ENCODE measurements around the gene MEI4. TPM values are rescaled to one million over a fixed set of nuclear protein-coding genes. Genes with fewer than 3 reads are reported as not detected.

MEI4 gene
- total RNA-seq, 2 donors from 2014 or later: 3.0 TPM; not detected in 1

GRCh38 chr6:77669913-77670312, 17.1 kb downstream of the MEI4 start:
- Histone ChIP-seq H3K4me1 (replicated peaks) (no peaks in the 10 kb centered on the region), H3K27me3 (replicated peaks; ENCODE audit: insufficient read depth) (no peaks in the 10 kb centered on the region), H3K27ac (no peak overlapping the region), H3K9me3 (no peaks in the 10 kb centered on the region), H3K4me3 (no peak overlapping the region), H3K36me3 (no peaks in the 10 kb centered on the region)
- TF ChIP-seq, protein P1, sequence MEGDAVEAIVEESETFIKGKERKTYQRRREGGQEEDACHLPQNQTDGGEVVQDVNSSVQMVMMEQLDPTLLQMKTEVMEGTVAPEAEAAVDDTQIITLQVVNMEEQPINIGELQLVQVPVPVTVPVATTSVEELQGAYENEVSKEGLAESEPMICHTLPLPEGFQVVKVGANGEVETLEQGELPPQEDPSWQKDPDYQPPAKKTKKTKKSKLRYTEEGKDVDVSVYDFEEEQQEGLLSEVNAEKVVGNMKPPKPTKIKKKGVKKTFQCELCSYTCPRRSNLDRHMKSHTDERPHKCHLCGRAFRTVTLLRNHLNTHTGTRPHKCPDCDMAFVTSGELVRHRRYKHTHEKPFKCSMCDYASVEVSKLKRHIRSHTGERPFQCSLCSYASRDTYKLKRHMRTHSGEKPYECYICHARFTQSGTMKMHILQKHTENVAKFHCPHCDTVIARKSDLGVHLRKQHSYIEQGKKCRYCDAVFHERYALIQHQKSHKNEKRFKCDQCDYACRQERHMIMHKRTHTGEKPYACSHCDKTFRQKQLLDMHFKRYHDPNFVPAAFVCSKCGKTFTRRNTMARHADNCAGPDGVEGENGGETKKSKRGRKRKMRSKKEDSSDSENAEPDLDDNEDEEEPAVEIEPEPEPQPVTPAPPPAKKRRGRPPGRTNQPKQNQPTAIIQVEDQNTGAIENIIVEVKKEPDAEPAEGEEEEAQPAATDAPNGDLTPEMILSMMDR (IDR thresholded peaks at IDR 0.05): no peak
- TF ChIP-seq POLR2AphosphoS5 (IDR thresholded peaks at IDR 0.05): no peak
- no peak for TF ChIP-seq POLR2A (IDR thresholded peaks at IDR 0.05)
- intact Hi-C loops (cut with DNase I): no loop called here
- DNase-seq (ENCODE audit: low spot score): no peak
- 69% methylated on average over 2 of the region's 2 CpGs for WGBS

GRCh38 chr6:77674211-77674610, 21.4 kb downstream of the MEI4 start:
- WGBS: 93% methylated on average over 2 of the region's 2 CpGs
- intact Hi-C loops (cut with DNase I): no loop called here
- H3K27ac ChIP-seq: no peak overlapping the region
- TF ChIP-seq POLR2A (IDR thresholded peaks at IDR 0.05) (no peak), POLR2AphosphoS5 (IDR thresholded peaks at IDR 0.05) (no peak)
- TF ChIP-seq, protein P1 (IDR thresholded peaks at IDR 0.05): no peak
- no peaks in the 10 kb centered on the region for H3K9me3 ChIP-seq
- H3K27me3 ChIP-seq (replicated peaks; ENCODE audit: insufficient read depth): no peaks in the 10 kb centered on the region
- DNase-seq (ENCODE audit: low spot score): no peak
- H3K4me1 ChIP-seq (replicated peaks): no peaks in the 10 kb centered on the region
- no peaks in the 10 kb centered on the region for H3K36me3 ChIP-seq
- no peak overlapping the region for H3K4me3 ChIP-seq

GRCh38 chr6:77678048-77678447, 25.2 kb downstream of the MEI4 start:
- DNase-seq (ENCODE audit: low spot score): no peak
- H3K4me1 ChIP-seq (replicated peaks): no peaks in the 10 kb centered on the region
- H3K27me3 ChIP-seq (replicated peaks; ENCODE audit: insufficient read depth): no peaks in the 10 kb centered on the region
- no peak overlapping the region for H3K27ac ChIP-seq
- H3K4me3 ChIP-seq: no peak overlapping the region
- TF ChIP-seq POLR2A (IDR thresholded peaks at IDR 0.05) (no peak), POLR2AphosphoS5 (IDR thresholded peaks at IDR 0.05) (no peak)
- TF ChIP-seq, protein P1 (IDR thresholded peaks at IDR 0.05): no peak
- no peaks in the 10 kb centered on the region for H3K9me3 ChIP-seq
- 90% methylated on average over 4 of the region's 4 CpGs for WGBS
- intact Hi-C loops (cut with DNase I): no loop called here
- H3K36me3 ChIP-seq: no peaks in the 10 kb centered on the region

- intact Hi-C loops (cut with DNase I): no loop called here
- 100% methylated on average over 1 of the region's 1 CpG for WGBS
Observed at GRCh38 chr6:77683515-77683914, 30.7 kb downstream of the MEI4 start.

DNA sequence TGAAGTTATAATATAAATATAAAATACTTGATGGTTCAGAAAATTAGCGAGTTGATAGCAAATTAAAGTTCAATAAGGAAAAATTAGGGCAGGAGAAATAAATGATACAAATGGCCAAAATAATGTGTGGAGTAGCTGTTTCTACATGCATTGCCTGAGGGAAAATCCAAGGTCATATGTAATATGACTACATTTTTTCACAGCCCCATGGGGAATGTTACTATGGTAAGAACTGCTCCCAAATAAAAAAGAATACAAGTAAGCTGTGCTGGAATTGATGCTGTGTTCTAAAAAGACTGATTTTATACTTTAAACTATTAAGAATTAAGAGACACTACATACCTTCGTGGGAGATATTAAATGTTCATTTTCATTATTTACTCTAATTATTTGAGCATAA, 34.1 kb downstream of the MEI4 start:
- Histone ChIP-seq H3K27me3 (replicated peaks; ENCODE audit: insufficient read depth) (no peaks in the 10 kb centered on the region), H3K4me3 (no peak overlapping the region), H3K9me3 (no peaks in the 10 kb centered on the region), H3K36me3 (no peaks in the 10 kb centered on the region), H3K4me1 (replicated peaks) (no peaks in the 10 kb centered on the region), H3K27ac (no peak overlapping the region)
- intact Hi-C loops (cut with DNase I): no loop called here
- DNase-seq (ENCODE audit: low spot score): no peak
- TF ChIP-seq POLR2A (IDR thresholded peaks at IDR 0.05): no peak
- TF ChIP-seq, protein P1 (IDR thresholded peaks at IDR 0.05): no peak
- no peak for TF ChIP-seq POLR2AphosphoS5 (IDR thresholded peaks at IDR 0.05)
- 89% methylated on average over 2 of the region's 2 CpGs for WGBS

More at GRCh38 chr6:77683515-77683914, 30.7 kb downstream of the MEI4 start:
- TF ChIP-seq POLR2AphosphoS5 (IDR thresholded peaks at IDR 0.05) (no peak), POLR2A (IDR thresholded peaks at IDR 0.05) (no peak)
- TF ChIP-seq, protein P1 (IDR thresholded peaks at IDR 0.05): no peak
- H3K36me3 ChIP-seq: no peaks in the 10 kb centered on the region
- H3K4me1 ChIP-seq (replicated peaks): no peaks in the 10 kb centered on the region
- DNase-seq (ENCODE audit: low spot score): no peak
- no peak overlapping the region for H3K4me3 ChIP-seq
- H3K27ac ChIP-seq: no peak overlapping the region
- no peaks in the 10 kb centered on the region for H3K27me3 ChIP-seq (replicated peaks; ENCODE audit: insufficient read depth)
- no peaks in the 10 kb centered on the region for H3K9me3 ChIP-seq

Data from prostate gland (tissue), 2 donors.